Erythroblast (primary cell): ENCODE results near the gene TRMT10B.

Experiments
- GATA1 ChIP-seq: IDR thresholded peaks from 2 replicates; pipeline ENCODE4 v1.6.1; 2011; ENCODE audit warnings: low read depth, mild to moderate bottlenecking, control low read depth, low read length, moderate library complexity
- POLR2A ChIP-seq: IDR thresholded peaks from 2 replicates; pipeline ENCODE4 v1.6.1; 2011; ENCODE audit warnings: mild to moderate bottlenecking, low read length

DNA sequence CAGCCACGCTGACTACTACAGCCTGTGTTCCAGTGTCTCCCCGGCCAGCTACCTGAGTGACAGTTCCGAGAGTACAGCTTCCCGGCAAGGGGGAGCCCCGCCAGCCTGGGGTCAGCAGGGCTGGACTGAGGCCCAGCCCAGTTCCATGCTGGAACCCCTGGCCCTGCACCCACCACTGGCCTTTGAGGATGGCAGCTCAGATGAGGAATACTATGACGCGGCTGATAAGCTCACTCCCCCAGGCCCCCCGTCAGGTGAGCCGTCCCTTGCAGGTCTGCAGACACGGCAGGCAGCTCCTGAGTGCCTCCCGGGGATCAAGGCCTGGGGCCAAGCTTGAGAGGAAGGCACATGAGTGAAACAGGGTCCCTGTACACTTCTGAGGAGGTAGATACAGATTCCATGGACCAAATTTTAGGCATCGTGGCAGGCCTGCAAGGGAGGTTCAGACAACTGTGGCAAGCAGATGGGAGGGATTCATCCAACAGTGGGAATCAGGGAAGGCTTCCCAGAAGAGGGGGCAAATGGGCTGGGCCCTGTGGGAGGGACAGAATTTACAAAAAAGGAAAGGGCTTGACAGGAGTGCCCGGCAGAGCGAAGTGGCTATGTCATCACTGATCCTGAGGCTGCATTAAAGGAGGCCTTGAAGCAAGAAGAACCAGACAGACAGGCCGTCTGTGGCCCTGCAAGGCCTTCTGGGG is 12.8 kb upstream of the TRMT10B start:
- no peak for TF ChIP-seq POLR2A
- no peak for TF ChIP-seq GATA1
